ENCODE measurements around the gene ST6GAL1.

DNA sequence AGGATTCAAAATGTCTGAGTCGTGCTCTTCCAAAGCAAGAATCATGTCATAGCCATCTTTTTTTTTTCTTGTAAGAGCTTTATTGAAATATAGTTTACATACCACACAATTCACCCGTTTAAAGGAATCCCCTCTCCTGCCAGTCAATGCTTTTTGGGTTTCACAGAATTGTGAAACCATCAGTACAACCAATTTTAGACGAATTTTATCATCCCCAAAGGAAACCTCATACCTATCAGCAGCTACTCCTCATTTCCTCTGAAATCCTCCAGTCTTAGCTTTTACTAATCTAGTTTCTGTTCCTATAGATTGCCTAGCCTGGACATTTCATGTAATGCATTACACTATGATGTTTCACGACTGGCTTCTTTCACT, 48.2 kb upstream of the ST6GAL1 start:
- TF ChIP-seq, protein P1, sequence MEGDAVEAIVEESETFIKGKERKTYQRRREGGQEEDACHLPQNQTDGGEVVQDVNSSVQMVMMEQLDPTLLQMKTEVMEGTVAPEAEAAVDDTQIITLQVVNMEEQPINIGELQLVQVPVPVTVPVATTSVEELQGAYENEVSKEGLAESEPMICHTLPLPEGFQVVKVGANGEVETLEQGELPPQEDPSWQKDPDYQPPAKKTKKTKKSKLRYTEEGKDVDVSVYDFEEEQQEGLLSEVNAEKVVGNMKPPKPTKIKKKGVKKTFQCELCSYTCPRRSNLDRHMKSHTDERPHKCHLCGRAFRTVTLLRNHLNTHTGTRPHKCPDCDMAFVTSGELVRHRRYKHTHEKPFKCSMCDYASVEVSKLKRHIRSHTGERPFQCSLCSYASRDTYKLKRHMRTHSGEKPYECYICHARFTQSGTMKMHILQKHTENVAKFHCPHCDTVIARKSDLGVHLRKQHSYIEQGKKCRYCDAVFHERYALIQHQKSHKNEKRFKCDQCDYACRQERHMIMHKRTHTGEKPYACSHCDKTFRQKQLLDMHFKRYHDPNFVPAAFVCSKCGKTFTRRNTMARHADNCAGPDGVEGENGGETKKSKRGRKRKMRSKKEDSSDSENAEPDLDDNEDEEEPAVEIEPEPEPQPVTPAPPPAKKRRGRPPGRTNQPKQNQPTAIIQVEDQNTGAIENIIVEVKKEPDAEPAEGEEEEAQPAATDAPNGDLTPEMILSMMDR (IDR thresholded peaks at IDR 0.05) = no peak
- TF ChIP-seq TCF7L2 (IDR thresholded peaks at IDR 0.05; ENCODE audit: low read depth, low read length) (no peak), POLR2AphosphoS5 (IDR thresholded peaks at IDR 0.05; ENCODE audit: low read depth, low read length) (no peak), SIN3A (IDR thresholded peaks at IDR 0.05; ENCODE audit: borderline replicate concordance, insufficient read depth, low read depth, low read length) (no peak)
- TF ChIP-seq, protein P2, sequence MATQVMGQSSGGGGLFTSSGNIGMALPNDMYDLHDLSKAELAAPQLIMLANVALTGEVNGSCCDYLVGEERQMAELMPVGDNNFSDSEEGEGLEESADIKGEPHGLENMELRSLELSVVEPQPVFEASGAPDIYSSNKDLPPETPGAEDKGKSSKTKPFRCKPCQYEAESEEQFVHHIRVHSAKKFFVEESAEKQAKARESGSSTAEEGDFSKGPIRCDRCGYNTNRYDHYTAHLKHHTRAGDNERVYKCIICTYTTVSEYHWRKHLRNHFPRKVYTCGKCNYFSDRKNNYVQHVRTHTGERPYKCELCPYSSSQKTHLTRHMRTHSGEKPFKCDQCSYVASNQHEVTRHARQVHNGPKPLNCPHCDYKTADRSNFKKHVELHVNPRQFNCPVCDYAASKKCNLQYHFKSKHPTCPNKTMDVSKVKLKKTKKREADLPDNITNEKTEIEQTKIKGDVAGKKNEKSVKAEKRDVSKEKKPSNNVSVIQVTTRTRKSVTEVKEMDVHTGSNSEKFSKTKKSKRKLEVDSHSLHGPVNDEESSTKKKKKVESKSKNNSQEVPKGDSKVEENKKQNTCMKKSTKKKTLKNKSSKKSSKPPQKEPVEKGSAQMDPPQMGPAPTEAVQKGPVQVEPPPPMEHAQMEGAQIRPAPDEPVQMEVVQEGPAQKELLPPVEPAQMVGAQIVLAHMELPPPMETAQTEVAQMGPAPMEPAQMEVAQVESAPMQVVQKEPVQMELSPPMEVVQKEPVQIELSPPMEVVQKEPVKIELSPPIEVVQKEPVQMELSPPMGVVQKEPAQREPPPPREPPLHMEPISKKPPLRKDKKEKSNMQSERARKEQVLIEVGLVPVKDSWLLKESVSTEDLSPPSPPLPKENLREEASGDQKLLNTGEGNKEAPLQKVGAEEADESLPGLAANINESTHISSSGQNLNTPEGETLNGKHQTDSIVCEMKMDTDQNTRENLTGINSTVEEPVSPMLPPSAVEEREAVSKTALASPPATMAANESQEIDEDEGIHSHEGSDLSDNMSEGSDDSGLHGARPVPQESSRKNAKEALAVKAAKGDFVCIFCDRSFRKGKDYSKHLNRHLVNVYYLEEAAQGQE (IDR thresholded peaks at IDR 0.05; ENCODE audit: insufficient read depth in 1 of 2, low read depth in 2 of 2, low read length in 1 of 2) = no peak
